ENCODE measurements around the gene WDR4.
"Not testable (repeated sequence)": the region's sequence is repeated elsewhere in the genome, so short reads cannot be mapped to it uniquely, and the experiment has no call there.

- TF ChIP-seq, protein P1, sequence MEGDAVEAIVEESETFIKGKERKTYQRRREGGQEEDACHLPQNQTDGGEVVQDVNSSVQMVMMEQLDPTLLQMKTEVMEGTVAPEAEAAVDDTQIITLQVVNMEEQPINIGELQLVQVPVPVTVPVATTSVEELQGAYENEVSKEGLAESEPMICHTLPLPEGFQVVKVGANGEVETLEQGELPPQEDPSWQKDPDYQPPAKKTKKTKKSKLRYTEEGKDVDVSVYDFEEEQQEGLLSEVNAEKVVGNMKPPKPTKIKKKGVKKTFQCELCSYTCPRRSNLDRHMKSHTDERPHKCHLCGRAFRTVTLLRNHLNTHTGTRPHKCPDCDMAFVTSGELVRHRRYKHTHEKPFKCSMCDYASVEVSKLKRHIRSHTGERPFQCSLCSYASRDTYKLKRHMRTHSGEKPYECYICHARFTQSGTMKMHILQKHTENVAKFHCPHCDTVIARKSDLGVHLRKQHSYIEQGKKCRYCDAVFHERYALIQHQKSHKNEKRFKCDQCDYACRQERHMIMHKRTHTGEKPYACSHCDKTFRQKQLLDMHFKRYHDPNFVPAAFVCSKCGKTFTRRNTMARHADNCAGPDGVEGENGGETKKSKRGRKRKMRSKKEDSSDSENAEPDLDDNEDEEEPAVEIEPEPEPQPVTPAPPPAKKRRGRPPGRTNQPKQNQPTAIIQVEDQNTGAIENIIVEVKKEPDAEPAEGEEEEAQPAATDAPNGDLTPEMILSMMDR (IDR thresholded peaks at IDR 0.05), result not testable (repeated sequence)
- not testable (repeated sequence) for TF ChIP-seq POLR2A (IDR thresholded peaks at IDR 0.05)
Measured at GRCh38 chr21:42875811-42876210, 3.5 kb downstream of the WDR4 start.
